ENCODE data around the gene CHRNA1.

GRCh38 chr2:174794851-174795374 lies 30.6 kb upstream of the CHRNA1 start:
- no peak for TF ChIP-seq CTCF (IDR thresholded peaks at IDR 0.05; ENCODE audit: low read length)
- TF ChIP-seq EZH2 (IDR thresholded peaks at IDR 0.05; ENCODE audit: borderline replicate concordance, low read length): no peak

Measured in OCI-LY1 (cell line).